Cerebellar cortex (tissue), 1 donor: ENCODE data around the gene NLRC5.
A peak's percentile ranks its signal among the peaks of the same experiment; 100 is the strongest.
"Not testable (repeated sequence)": the region's sequence is repeated elsewhere in the genome, so short reads cannot be mapped to it uniquely, and the experiment has no call there.

ENCODE experiments used
- DNase-seq: peaks from one replicate; pipeline ENCODE4 v3.0.0-alpha.2; 2015; ENCODE audit warnings: low spot score

NLRC5 gene

GRCh38 chr16:57105184-57105583, 115.8 kb downstream of the NLRC5 start:
- no peak for DNase-seq

DNA sequence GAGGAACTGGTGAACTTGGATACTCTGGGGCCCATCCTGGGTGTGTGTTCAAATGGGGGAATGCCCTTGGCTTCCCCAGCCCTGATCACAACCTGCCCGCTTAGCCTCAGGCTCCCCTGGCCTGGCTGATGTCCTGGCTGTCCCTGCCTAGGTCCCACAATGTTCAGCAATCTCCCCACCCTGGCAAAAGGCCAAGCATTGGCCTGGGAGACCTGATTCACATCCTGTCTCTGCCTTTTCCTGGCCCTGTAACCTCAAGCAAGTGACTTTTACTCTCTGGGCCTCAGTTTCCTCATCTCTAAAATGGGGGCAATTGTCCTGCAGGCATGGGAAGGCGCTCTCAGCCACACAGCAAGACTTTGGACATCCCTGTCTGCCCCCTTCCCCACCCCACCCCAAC, 117.4 kb downstream of the NLRC5 start:
- DNase-seq = no peak

- DNase-seq = no peak
Measured at GRCh38 chr16:57107321-57107922, 118.1 kb downstream of the NLRC5 start.

GRCh38 chr16:57108432-57108831, 119.1 kb downstream of the NLRC5 start:
- no peak for DNase-seq

GRCh38 chr16:57109259-57110105, 120.1 kb downstream of the NLRC5 start:
- not testable (repeated sequence) for DNase-seq

DNA sequence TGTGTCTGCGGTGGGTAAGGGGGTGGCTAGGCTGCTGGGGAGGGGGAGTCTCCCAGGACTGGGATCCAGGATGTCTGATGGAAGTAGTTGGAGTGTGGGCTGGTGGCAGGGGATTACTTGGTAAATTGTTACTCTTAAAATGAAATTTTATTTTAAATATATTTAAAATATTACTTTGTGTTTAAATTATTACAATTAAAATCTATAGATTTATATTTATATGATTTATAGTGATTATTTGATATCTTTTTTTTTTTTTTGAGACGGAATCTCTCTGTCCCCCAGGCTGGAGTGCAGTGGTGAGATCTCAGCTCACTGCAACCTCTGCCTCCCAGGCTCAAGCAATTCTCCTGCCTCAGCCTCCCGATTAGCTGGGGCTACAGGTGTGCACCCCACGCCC, 121.6 kb downstream of the NLRC5 start:
- no peak for DNase-seq

DNA sequence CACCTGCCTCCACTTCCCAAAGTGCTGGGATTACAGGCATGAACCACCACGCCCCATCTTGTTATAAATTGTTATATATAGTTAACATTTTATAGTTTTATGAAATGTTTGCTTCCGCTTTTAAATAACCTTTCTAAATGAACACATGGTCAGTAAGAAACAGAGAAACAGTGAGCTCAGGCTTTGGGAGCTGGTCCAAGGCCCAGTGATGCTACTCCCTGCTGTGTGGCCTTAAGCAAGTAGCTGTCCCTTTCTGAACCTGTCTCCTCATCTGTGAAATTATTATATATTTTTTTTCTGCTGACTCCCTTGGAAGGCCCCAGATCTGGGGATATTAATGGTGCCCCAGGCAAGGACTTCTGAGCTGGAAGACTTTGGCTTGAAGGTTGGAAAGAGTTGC, 122.1 kb downstream of the NLRC5 start:
- no peak for DNase-seq

DNA sequence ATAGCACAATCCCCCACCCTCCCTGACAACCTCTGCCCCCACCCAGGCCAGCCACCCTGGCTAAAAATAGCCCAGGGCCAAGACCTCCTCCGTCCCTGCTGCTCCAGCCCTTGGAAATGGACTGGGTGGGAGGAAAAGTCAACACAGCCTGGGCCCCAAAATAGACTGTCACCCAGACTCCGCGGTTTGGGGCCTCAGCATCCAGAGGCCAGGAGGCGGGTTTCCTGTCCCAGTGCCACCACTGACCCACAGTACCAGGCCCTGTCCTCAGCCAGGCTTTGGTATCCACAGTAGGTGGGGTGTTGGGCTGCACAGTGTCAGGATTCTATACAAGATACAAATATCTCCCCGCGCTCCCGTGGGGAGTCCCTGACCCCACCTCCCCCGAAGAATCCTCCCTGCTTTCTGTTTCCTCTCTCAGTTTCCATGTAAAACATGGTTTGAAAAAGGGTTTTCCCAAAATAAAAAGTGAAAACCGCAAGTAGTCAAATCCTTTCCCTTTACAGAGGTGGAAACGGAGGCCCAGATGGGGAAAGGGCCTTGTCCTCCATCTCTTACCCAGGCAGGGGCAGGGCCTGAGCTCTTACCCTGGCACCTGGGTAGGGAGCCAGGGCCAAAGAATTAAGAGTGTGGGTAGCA, 123.2 kb downstream of the NLRC5 start:
- DNase-seq = no peak

DNA sequence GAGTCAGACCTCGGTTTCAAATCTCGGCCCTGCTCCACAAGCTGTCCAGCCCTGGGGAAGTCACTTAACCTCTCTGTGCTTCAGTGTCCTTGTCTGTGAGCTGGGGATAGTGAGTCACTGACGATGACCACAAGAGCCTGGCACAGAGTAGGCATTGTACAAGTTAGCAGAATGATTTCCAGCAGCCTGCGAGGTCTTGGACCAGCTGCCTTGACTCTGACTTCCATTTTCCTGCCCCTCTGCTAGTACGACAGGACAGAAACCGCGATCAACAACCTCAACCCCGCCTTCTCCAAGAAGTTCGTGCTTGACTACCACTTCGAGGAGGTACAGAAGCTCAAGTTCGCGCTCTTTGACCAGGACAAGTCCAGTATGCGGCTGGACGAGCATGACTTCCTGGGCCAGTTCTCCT, 123.7 kb downstream of the NLRC5 start:
- no peak for DNase-seq

DNA sequence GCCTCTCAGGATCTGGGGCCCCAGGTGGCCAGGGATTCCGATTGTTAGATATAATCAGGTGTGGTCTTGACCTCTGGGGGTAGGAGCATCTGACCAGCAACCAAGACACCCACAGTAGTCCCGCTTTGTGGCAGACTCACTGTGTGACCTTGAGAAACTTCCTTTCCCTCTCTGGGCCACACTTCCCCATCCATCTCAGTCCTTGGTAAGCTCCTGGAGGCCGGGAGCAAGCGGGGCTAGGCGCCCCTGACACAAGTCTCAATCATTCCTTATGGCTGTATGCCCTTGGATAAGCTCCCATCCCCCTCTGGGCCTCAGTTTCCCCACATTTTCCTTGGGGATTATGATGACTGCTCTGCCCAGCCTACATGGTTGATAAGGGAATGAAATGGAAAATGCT, 124.3 kb downstream of the NLRC5 start:
- DNase-seq = no peak

DNA sequence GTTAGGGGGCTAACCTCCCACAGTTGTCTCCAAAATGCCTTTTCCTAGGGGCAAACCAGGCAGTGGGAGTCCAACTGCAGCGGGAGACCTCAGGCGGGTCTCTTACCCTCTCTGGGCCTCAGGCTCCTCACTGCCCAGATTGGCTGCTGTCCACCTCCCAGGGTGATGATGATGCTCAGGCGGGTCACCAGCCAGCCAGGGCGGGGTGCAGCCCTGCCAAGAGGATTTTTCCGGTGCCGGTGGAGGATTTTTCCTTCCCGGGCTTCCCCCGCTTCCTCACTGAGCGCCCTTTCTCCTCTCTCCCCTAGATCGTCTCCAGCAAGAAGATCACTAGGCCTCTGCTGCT, 125.8 kb downstream of the NLRC5 start:
- no peak for DNase-seq

DNA sequence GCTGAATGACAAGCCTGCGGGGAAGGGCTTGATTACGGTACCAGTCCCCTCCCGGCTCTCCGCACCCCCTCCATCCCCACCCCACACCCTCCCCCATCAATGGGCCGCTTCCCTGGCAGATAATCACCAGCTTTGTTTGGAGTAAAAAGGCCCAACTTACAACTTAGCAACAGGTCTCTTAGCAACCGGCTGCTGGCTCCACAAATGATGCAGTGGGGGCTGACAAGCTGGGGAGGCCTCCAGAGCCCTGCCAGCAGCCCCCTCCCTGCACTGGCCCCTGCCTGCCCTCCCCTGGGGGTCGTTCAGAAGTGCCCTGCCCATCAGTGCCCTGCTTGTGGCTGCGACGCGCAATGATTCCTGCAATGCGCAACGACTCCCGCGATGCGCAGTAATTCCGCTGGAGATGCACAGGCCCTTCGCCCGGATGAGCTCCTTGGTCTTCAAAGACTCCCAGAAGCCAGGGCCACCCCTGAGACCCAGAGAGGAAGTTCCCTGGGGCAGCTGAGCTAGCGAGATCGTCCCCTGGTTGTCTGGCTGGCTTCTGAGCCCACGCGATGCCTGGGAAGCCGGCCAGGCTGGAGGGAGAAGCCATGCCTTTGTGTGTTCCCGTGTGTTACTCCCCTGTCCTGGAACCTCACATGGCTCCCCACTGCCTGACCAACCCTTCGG, 126.3 kb downstream of the NLRC5 start:
- peak; percentile 18 for DNase-seq

GRCh38 chr16:57118461-57119084, 129.2 kb downstream of the NLRC5 start:
- no peak for DNase-seq

- no peak for DNase-seq
Measured at GRCh38 chr16:57123216-57123973, 134.0 kb downstream of the NLRC5 start.

- DNase-seq = no peak
Measured at GRCh38 chr16:57123974-57124674, 134.8 kb downstream of the NLRC5 start.

GRCh38 chr16:57125376-57125775, 136.0 kb downstream of the NLRC5 start:
- no peak for DNase-seq

GRCh38 chr16:57125969-57126368, 136.6 kb downstream of the NLRC5 start:
- no peak for DNase-seq

- no peak for DNase-seq
Measured at GRCh38 chr16:57126411-57126810, 137.1 kb downstream of the NLRC5 start.

DNA sequence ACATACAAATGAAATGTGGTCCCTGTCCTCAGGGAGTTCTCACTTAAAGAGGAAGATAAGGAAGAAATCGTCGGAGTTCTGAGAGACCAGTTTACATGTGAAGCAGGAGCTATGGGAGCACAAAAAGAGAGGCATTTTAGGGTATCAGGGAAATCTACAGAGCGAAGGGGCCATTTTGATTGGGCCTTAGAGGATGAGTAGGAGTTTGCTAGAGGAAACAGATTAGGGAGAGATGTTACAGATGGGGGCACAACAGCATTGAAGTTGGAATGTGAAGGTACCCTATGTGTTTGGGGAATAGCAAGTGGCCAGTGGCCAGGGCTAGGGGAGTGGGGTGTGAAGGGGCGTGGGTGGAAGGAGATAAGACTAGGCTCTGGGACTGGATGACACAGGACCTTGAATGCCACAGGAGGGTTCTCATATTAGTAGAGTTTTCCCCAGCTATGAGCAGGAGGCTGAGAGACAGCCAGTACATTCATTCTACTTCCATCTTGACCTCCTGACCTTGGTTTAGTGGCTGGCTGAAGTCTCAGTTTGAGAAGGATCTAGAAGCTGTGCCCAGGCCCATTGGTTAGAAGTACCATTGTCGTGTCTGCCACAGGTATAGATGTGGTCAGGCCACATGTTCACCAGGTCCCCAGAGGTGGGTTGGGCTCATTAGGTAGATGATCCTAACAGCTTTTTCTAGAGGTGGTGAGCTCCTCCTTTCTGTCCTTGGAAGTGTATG, 137.8 kb downstream of the NLRC5 start:
- no peak for DNase-seq

DNA sequence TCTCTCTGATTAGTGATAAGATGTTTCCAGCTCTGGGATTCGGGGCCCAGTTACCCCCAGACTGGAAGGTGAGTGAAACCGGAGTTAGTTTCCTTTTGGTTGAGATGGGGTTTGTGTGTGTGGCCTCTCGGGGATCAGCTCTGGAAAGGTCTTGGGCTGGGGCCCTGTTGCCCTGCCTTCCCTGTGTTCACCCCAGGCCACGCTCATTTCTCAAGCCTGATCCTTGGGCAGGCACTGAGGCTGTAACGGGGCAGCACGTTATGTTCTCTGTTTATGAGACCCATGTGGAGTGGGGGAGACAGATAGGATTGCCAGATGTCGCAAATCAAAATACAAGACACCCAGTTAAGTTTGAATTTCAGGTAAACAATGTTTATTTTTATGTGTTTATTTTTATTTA, 138.5 kb downstream of the NLRC5 start:
- DNase-seq = no peak
